Thymus (tissue), 11 donors: ENCODE data around the gene PLA2G4F. TPM values are rescaled to one million over a fixed set of nuclear protein-coding genes. Genes with fewer than 3 reads are reported as not detected.

ENCODE experiments used
- DNase-seq, 9 donors: peaks; one replicate each; pipeline ENCODE4 v3.0.0-alpha.2; 2013; ENCODE audit warnings: low spot score in 9 of 9, low read depth in 6 of 9, missing footprints in 1 of 9
- H3K27ac ChIP-seq, 2 donors: one replicate each; pipeline ENCODE4 v1.5.1; 2013; ENCODE audit warnings: control low read depth in 1 of 2, low read depth in 1 of 2, low read length in 1 of 2, mild to moderate bottlenecking in 1 of 2, moderate library complexity in 1 of 2
- H3K27me3 ChIP-seq, 2 donors: one replicate each; pipeline ENCODE4 v1.5.1; 2013; ENCODE audit warnings: low read length in 1 of 2; ENCODE audit not compliant: control insufficient read depth in 2 of 2, insufficient read depth in 1 of 2
- H3K36me3 ChIP-seq, 2 donors: one replicate each; pipeline ENCODE4 v1.5.1; 2013; ENCODE audit warnings: low read length in 1 of 2, mild to moderate bottlenecking in 1 of 2, moderate library complexity in 1 of 2; ENCODE audit not compliant: control insufficient read depth in 2 of 2, insufficient read depth in 2 of 2
- H3K4me1 ChIP-seq, 2 donors: one replicate each; pipeline ENCODE4 v1.5.1; 2013; ENCODE audit warnings: low read length in 2 of 2; ENCODE audit not compliant: control insufficient read depth in 2 of 2, insufficient read depth in 2 of 2
- H3K4me3 ChIP-seq, 2 donors: one replicate each; pipeline ENCODE4 v1.5.1; 2013; ENCODE audit warnings: low read length in 2 of 2, control low read depth in 1 of 2, mild to moderate bottlenecking in 1 of 2
- H3K9me3 ChIP-seq, 2 donors: one replicate each; pipeline ENCODE4 v1.5.1; 2013; ENCODE audit warnings: low read length in 1 of 2, mild to moderate bottlenecking in 1 of 2; ENCODE audit not compliant: control insufficient read depth in 2 of 2, insufficient read depth in 1 of 2
- WGBS: extraction: QIAGEN DNeasy Blood & Tissue Kit; methylation state at CpG from one replicate; pipeline ENCODE4 v1.1.7; 2013; 5-methylcytosine and 5-hydroxymethylcytosine counted together
- polyA plus RNA-seq: library from polyadenylated mRNA; stranded (reverse); fragments of 200-250 nt; gene quantifications from one replicate; pipeline ENCODE4 v1.2.3, GENCODE V29; 2013
- total RNA-seq: library from RNA; stranded (reverse); fragments of 120-200 nt; gene quantifications from one replicate; pipeline ENCODE4 v1.2.4, GENCODE V29; 2013
- donor health status: healthy.

PLA2G4F gene
- total and polyA plus RNA-seq, 2 donors, result 2.1 to 7.3 TPM

DNA sequence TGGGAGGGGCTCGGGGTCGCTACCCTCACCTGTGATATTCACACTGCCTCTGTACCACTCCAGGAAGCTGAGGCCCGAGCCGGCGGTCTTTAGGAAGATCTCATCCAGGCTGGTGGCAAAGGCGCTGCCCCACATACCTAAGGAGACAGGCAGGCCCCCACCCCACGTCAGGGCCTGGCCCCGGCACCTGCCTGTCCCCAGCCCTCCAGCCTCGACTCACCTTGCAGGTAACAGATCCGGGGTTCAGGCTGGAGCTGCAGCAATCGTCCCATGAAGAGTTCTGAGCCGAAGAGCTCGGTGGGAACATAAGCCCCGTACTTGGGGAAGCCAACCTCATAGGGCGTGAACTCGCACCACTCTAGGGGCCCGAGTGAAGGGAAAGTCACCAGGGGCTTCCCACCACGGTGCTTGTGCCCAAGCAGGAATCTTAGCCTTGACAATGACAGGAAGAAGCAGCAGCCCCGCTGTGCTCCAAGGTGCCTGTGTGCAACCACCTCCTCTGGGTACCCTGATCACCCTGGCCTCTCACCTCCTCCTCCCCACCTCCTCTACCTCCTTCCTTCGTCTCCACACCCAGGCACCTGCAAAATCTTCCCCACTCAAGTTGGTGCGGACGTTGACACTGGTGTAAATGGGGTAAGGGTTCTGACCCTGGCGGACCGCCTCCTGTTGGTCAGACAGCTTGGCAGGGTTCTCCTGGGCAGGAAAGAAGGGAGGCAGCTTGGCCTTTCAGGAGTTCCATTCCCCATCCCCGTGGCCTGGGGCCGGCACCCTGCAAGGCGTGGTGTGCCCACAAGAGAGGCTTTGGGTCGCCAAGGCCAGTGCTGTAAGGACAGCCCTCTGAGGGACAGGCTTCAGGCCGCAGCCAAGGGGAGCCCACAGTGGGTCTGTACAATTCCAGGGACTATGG, 10.6 kb downstream of the PLA2G4F start:
- Histone ChIP-seq H3K9me3 (no peaks in the 10 kb centered on the region), H3K36me3 (no peaks in the 10 kb centered on the region), H3K27ac (no peak overlapping the region), H3K4me3 (no peak overlapping the region), H3K27me3 (no peaks in the 10 kb centered on the region), H3K4me1 (no peaks in the 10 kb centered on the region)
- DNase-seq, result no peak
- 94% methylated on average over 29 of the region's 29 CpGs for WGBS

GRCh38 chr15:42144841-42145375, 11.5 kb downstream of the PLA2G4F start:
- no peak for DNase-seq
- H3K4me1 ChIP-seq, result peaks cover 0 to 2% of the 10 kb centered on the region in 2 donors
- WGBS, result 84% methylated on average over 9 of the region's 9 CpGs
- H3K4me3 ChIP-seq, result no peak overlapping the region
- no peaks in the 10 kb centered on the region for H3K27me3 ChIP-seq
- H3K9me3 ChIP-seq, result no peaks in the 10 kb centered on the region
- H3K36me3 ChIP-seq, result no peaks in the 10 kb centered on the region
- no peak overlapping the region for H3K27ac ChIP-seq

DNA sequence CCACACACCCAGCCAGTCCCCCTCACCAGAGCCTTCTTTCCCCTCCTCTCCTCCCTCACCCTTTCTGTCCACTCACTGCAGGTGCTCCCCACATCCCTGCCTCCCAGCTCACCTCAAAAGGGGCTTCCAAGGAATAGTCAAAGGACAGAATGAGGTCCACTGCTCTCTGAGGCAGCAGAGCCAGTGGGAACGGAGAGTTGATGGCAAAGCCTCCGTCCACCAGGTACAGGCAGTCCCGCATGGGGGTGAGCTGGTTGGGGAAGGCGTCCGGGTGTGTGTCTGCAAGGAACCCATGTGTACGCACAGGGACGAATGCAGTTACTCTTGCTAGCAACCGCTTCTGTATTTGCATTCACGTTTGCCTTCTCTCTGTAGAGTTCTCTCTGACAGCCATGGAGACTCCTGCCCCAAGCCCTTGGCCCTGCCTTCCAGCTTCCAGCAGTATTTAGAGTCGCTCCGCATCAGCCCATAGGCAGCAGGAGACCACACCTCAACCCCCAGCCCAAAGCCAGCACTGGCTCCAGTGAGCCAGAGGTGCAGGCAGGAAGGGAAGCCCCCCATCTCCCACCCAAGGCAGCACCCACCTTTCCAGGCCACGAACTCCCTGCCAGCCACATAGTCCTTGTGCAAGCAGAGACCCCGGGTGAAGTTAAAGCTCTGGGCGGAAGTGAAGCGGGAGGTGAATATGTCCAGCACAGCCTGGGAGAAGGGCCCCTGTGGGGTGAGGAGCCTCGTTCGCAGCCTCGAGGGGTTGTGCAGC, 12.4 kb downstream of the PLA2G4F start:
- Histone ChIP-seq H3K27ac (no peak overlapping the region), H3K4me1 (peaks cover 0 to 2% of the 10 kb centered on the region in 2 donors), H3K4me3 (no peak overlapping the region), H3K9me3 (no peaks in the 10 kb centered on the region), H3K36me3 (no peaks in the 10 kb centered on the region), H3K27me3 (no peaks in the 10 kb centered on the region)
- no peak for DNase-seq
- 96% methylated on average over 18 of the region's 18 CpGs for WGBS

- no peak overlapping the region for H3K27ac ChIP-seq
- 96% methylated on average over 4 of the region's 4 CpGs for WGBS
- no peaks in the 10 kb centered on the region for H3K27me3 ChIP-seq
These were observed 13.1 kb downstream of the PLA2G4F start for GRCh38 chr15:42143356-42143755.

DNA sequence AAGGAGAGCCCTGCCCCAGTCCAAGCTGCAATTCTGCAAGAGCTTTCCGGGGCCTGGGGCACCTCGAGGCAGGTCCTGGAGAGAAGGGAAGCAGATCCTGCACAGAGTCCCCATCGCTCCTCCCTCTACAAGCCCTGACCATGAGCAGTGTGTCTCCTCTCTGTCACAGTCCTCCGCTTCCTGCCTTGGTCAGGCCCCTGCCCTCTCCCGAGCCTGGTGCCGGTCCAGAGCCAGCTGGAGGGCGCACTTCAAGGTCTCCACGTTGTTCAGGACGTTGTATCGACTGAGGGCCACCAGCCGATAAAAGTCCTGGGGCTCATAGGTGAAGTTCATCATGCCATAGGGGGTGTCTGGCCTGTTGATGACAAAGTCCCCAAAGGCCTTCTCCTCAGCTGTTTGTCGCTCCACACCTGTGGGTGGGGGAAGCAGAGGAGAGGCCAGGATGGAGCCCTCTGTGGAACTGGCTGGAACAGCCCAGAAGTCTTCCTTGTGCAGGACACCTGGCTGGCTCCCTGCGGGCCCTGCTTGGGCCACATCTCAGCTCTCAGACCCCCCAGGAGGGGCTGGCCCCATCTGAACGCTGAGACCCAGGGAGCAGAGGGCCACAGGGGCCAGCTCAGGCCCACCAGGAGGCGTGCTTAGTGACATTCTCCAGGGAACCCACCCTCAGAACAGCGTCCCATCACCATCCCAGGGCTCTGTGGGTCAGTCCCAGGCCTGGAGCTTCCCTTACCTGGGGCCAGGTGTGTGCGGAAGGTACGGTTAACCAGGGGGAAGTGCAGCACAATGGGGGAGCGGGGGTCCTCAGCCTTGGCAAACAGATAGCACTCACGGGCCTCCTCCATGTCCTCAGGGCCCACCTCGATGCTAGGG, 14.4 kb downstream of the PLA2G4F start:
- DNase-seq, result no peak
- Histone ChIP-seq H3K4me1 (peaks cover 0 to 2% of the 10 kb centered on the region in 2 donors), H3K27me3 (no peaks in the 10 kb centered on the region), H3K4me3 (no peak overlapping the region), H3K9me3 (no peaks in the 10 kb centered on the region), H3K27ac (no peak overlapping the region), H3K36me3 (no peaks in the 10 kb centered on the region)
- WGBS, result 90% methylated on average over 21 of the region's 21 CpGs

More at GRCh38 chr15:42143356-42143755, 13.1 kb downstream of the PLA2G4F start:
- no peak overlapping the region for H3K4me3 ChIP-seq
- H3K9me3 ChIP-seq, result no peaks in the 10 kb centered on the region
- DNase-seq, result no peak
- peaks cover 0 to 2% of the 10 kb centered on the region in 2 donors for H3K4me1 ChIP-seq
- no peaks in the 10 kb centered on the region for H3K36me3 ChIP-seq

- no peaks in the 10 kb centered on the region for H3K27me3 ChIP-seq
- no peaks in the 10 kb centered on the region for H3K36me3 ChIP-seq
- no peak overlapping the region for H3K27ac ChIP-seq
- H3K9me3 ChIP-seq, result no peaks in the 10 kb centered on the region
- peaks cover 0 to 2% of the 10 kb centered on the region in 2 donors for H3K4me1 ChIP-seq
- H3K4me3 ChIP-seq, result no peak overlapping the region
- WGBS, result 96% methylated on average over 7 of the region's 7 CpGs
- DNase-seq, result no peak
These were observed 15.2 kb downstream of the PLA2G4F start for GRCh38 chr15:42141246-42141645.

GRCh38 chr15:42140383-42141070, 15.9 kb downstream of the PLA2G4F start:
- H3K4me3 ChIP-seq, result no peak overlapping the region
- no peaks in the 10 kb centered on the region for H3K27me3 ChIP-seq
- no peaks in the 10 kb centered on the region for H3K9me3 ChIP-seq
- WGBS, result 93% methylated on average over 8 of the region's 8 CpGs
- no peaks in the 10 kb centered on the region for H3K36me3 ChIP-seq
- DNase-seq, result no peak
- no peak overlapping the region for H3K27ac ChIP-seq
- H3K4me1 ChIP-seq, result peaks cover 0 to 2% of the 10 kb centered on the region in 2 donors

DNA sequence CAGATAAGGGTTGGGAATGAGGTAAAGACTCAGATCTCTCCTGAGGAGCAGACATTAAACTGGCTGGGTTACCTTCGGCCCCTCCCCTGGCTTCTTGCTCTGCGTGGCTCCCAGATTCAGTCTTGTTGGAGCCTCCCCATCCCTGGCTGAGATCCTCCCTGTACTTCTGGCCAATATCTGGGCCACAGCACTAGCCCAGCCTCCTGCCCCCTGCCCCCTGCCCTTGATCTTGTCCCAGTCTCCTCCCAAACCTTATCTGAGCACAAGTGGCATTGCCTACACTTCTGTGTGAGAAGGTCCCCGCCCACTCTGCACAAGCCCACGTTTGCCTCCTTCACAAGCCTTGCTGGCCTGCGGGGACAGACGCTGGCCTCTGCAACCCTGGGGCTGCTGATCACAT, 16.8 kb downstream of the PLA2G4F start:
- Histone ChIP-seq H3K36me3 (no peaks in the 10 kb centered on the region), H3K4me3 (no peak overlapping the region), H3K27ac (no peak overlapping the region), H3K27me3 (no peaks in the 10 kb centered on the region), H3K9me3 (no peaks in the 10 kb centered on the region), H3K4me1 (peaks cover 0 to 2% of the 10 kb centered on the region in 2 donors)
- WGBS, result 90% methylated on average over 6 of the region's 6 CpGs
- no peak for DNase-seq
